ENCODE data around the gene DPP7.
A peak's percentile ranks its signal among the peaks of the same experiment; 100 is the strongest.

DPP7 gene

GRCh38 chr9:137111788-137112563 is 2.6 kb downstream of the DPP7 start:
- DNase-seq (ENCODE audit: low spot score) = no peak

- DNase-seq (ENCODE audit: low spot score) = no peak
Measured at GRCh38 chr9:137110911-137111787, 3.4 kb downstream of the DPP7 start.

- DNase-seq (ENCODE audit: low spot score) = no peak
Measured at GRCh38 chr9:137110147-137110910, 4.2 kb downstream of the DPP7 start.

- DNase-seq (ENCODE audit: low spot score) = no peak
Measured at GRCh38 chr9:137109250-137110146, 5.0 kb downstream of the DPP7 start.

GRCh38 chr9:137108608-137109249 is 5.8 kb downstream of the DPP7 start:
- no peak for DNase-seq (ENCODE audit: low spot score)

GRCh38 chr9:137107982-137108381 is 6.6 kb downstream of the DPP7 start:
- no peak for DNase-seq (ENCODE audit: low spot score)

- no peak for DNase-seq (ENCODE audit: low spot score)
Measured at GRCh38 chr9:137107312-137107921, 7.1 kb downstream of the DPP7 start.

GRCh38 chr9:137106662-137107250 is 7.8 kb downstream of the DPP7 start:
- no peak for DNase-seq (ENCODE audit: low spot score)

GRCh38 chr9:137105814-137106661 is 8.5 kb downstream of the DPP7 start:
- no peak for DNase-seq (ENCODE audit: low spot score)

GRCh38 chr9:137103206-137103999 is 11.1 kb downstream of the DPP7 start:
- DNase-seq (ENCODE audit: low spot score) = no peak

GRCh38 chr9:137099231-137099630 is 15.3 kb downstream of the DPP7 start:
- DNase-seq (ENCODE audit: low spot score) = no peak

- no peak for DNase-seq (ENCODE audit: low spot score)
Measured at GRCh38 chr9:137097761-137098462, 16.6 kb downstream of the DPP7 start.

GRCh38 chr9:137096785-137097546 is 17.6 kb downstream of the DPP7 start:
- DNase-seq (ENCODE audit: low spot score) = no peak

- peak; percentile 89 for DNase-seq (ENCODE audit: low spot score)
Measured at GRCh38 chr9:137095664-137096517, 18.6 kb downstream of the DPP7 start.

GRCh38 chr9:137089232-137089947 is 25.1 kb downstream of the DPP7 start:
- no peak for DNase-seq (ENCODE audit: low spot score)
